HCT116 (cell line): ENCODE data around the gene SUPV3L1. TPM values are rescaled to one million over a fixed set of nuclear protein-coding genes. Genes with fewer than 3 reads are reported as not detected.

Experiments
- ATAC-seq: fragments of 200-7000 bp; cut with Tn5 transposase; 2 replicates; pipeline ENCODE4 v1.9.1; 2020; ENCODE audit warnings: mild to moderate bottlenecking, moderate library complexity
- BruUV-seq: library from RNA; stranded (reverse); fragments of 400-500 nt; replicated peaks from 2 replicates; lab custom pipeline; 2021; lab: Mats Ljungman, UMichigan
- CTCF ChIA-PET: fragments of 300-600 bp; sonication (Branson Sonifier 250); formaldehyde crosslinking; loops from one replicate; lab custom pipeline; 2021; ENCODE audit warnings: antibody characterized with exemption; lab: Charles Lee
- POLR2A ChIA-PET: fragments of 300-600, 350-600 bp; sonication (Branson Sonifier 250); formaldehyde crosslinking; loops from one replicate; lab custom pipeline; 2021; ENCODE audit warnings: antibody characterized with exemption; lab: Charles Lee
- RAD21 ChIA-PET, 2 experiments: fragments of 300-600 bp; sonication (Branson Sonifier 250); formaldehyde crosslinking; loops; one replicate each; lab custom pipeline; 2023; ENCODE audit warnings: low total read pairs in 2 of 2; ENCODE audit not compliant: uncharacterized antibody in 2 of 2, unreplicated experiment in 2 of 2, low non-redundant PET in 1 of 2; lab: Charles Lee
- DNase-seq: peaks from one replicate; pipeline ENCODE4 v3.0.0-alpha.2; 2010; ENCODE audit warnings: low read depth, low spot score
- H2AFZ ChIP-seq: fragments of 200-600 bp; shearing (Covaris generic), sonication (generic); 2 replicates; pipeline ENCODE4 v1.6.1; 2017; ENCODE audit warnings: low read depth, mixed run types, mixed read lengths, antibody characterized with exemption, low read length; ENCODE audit not compliant: poor library complexity, severe bottlenecking
- H3K27ac ChIP-seq: 2 replicates; pipeline ENCODE4 v1.5.1; 2012; ENCODE audit warnings: low read depth, low read length
- H3K27me3 ChIP-seq: fragments of 200-600 bp; sonication (generic); 2 replicates; pipeline ENCODE4 v1.6.1; 2016; ENCODE audit warnings: mixed run types, low read length, mixed read lengths; ENCODE audit not compliant: insufficient read depth
- H3K36me3 ChIP-seq, 2 experiments: fragments of 200-500 bp in 1 of 2; fragments of 200-600 bp in 1 of 2; sonication (Bioruptor generic) in 1 of 2; sonication (generic) in 1 of 2; 2 replicates each; pipeline versions ENCODE4 v1.5.1 to v1.6.1; 2014 to 2016; ENCODE audit warnings: low read length in 2 of 2, inconsistent platforms in 1 of 2, mixed read lengths in 1 of 2, mixed run types in 1 of 2; ENCODE audit not compliant: insufficient read depth in 2 of 2, control insufficient read depth in 1 of 2
- H3K4me1 ChIP-seq, 2 experiments: fragments of 200-600 bp in 1 of 2; sonication (generic) in 1 of 2; 2 replicates each; pipeline versions ENCODE4 v1.5.1 to v1.6.1; 2012 to 2017; ENCODE audit warnings: low read length in 2 of 2, inconsistent platforms in 1 of 2, mild to moderate bottlenecking in 1 of 2, mixed read lengths in 1 of 2, mixed run types in 1 of 2, moderate library complexity in 1 of 2; ENCODE audit not compliant: insufficient read depth in 2 of 2, control insufficient read depth in 1 of 2
- H3K4me2 ChIP-seq: fragments of 200-600 bp; sonication (generic); 2 replicates; pipeline ENCODE4 v1.6.1; 2017; ENCODE audit warnings: mixed run types, low read length, mixed read lengths
- H3K4me3 ChIP-seq, 2 experiments: fragments of 200-600 bp in 1 of 2; sonication (generic) in 1 of 2; replicated peaks in 1 of 2; 2 replicates each; pipeline ENCODE4 v1.5.1; 2011 to 2016; ENCODE audit warnings: low read length in 2 of 2, control low read depth in 1 of 2, low read depth in 1 of 2, mild to moderate bottlenecking in 1 of 2, mixed read lengths in 1 of 2, mixed run types in 1 of 2
- H3K79me2 ChIP-seq: fragments of 200-600 bp; sonication (generic); 2 replicates; pipeline ENCODE4 v1.6.1; 2017; ENCODE audit warnings: mild to moderate bottlenecking, mixed run types, low read length, moderate library complexity, mixed read lengths; ENCODE audit not compliant: insufficient read depth
- H3K9ac ChIP-seq: fragments of 200-600 bp; sonication (generic); 2 replicates; pipeline ENCODE4 v1.6.1; 2016; ENCODE audit warnings: low read length, mixed read lengths
- H3K9me2 ChIP-seq: fragments of 200-600 bp; sonication (generic), shearing (Covaris generic); 2 replicates; pipeline ENCODE4 v1.6.1; 2017; ENCODE audit warnings: mixed run types, mild to moderate bottlenecking, moderate library complexity; ENCODE audit not compliant: insufficient read depth
- H3K9me3 ChIP-seq, 2 experiments: fragments of 200-500 bp in 1 of 2; fragments of 200-600 bp in 1 of 2; sonication (Bioruptor generic) in 1 of 2; sonication (generic) in 1 of 2; 2 replicates each; pipeline ENCODE4 v1.6.1; 2014 to 2017; ENCODE audit warnings: low read length in 2 of 2, mixed read lengths in 2 of 2, inconsistent platforms in 1 of 2, low read depth in 1 of 2, mild to moderate bottlenecking in 1 of 2, mixed run types in 1 of 2, moderate library complexity in 1 of 2; ENCODE audit not compliant: control insufficient read depth in 1 of 2, insufficient read depth in 1 of 2
- H4K20me1 ChIP-seq: fragments of 200-600 bp; sonication (generic), shearing (Covaris generic); 2 replicates; pipeline ENCODE4 v1.6.1; 2017; ENCODE audit warnings: mixed run types, mild to moderate bottlenecking, moderate library complexity; ENCODE audit not compliant: insufficient read depth
- CBX3 ChIP-seq: IDR thresholded peaks from 2 replicates; pipeline ENCODE4 v1.6.1; 2012; ENCODE audit warnings: low read depth
- CEBPB ChIP-seq: IDR thresholded peaks from 2 replicates; pipeline ENCODE4 v1.6.1; 2012; ENCODE audit warnings: low read depth
- EGR1 ChIP-seq: IDR thresholded peaks from 2 replicates; pipeline ENCODE4 v1.6.1; 2012; ENCODE audit warnings: low read depth
- ELF1 ChIP-seq: IDR thresholded peaks from 2 replicates; pipeline ENCODE4 v1.6.1; 2012; ENCODE audit warnings: low read depth, borderline replicate concordance
- EZH2phosphoT487 ChIP-seq: fragments of 200-600 bp; IDR thresholded peaks from 2 replicates; pipeline ENCODE4 v1.6.1; 2018; ENCODE audit warnings: antibody characterized with exemption, borderline replicate concordance
- FOSL1 ChIP-seq: IDR thresholded peaks from 2 replicates; pipeline ENCODE4 v1.6.1; 2012; ENCODE audit warnings: low read depth
- POLR2A ChIP-seq: IDR thresholded peaks from 2 replicates; pipeline ENCODE4 v1.7.0; 2011; ENCODE audit warnings: borderline replicate concordance; ENCODE audit not compliant: insufficient read depth, insufficient read length; ENCODE audit errors: extremely low read depth
- RAD21 ChIP-seq: IDR thresholded peaks from 2 replicates; pipeline ENCODE4 v1.6.1; 2012; ENCODE audit warnings: low read depth, mild to moderate bottlenecking
- SIN3A ChIP-seq: IDR thresholded peaks from 2 replicates; pipeline ENCODE4 v1.6.1; 2012; ENCODE audit warnings: low read depth
- SP1 ChIP-seq: IDR thresholded peaks from 2 replicates; pipeline ENCODE4 v1.6.1; 2012; ENCODE audit warnings: low read depth
- SRF ChIP-seq: IDR thresholded peaks from 2 replicates; pipeline ENCODE4 v1.6.1; 2012; ENCODE audit warnings: low read depth
- TCF7L2 ChIP-seq: IDR thresholded peaks from 2 replicates; pipeline ENCODE4 v1.7.0; 2011; ENCODE audit warnings: borderline replicate concordance, inconsistent platforms; ENCODE audit not compliant: insufficient read depth, insufficient read length; ENCODE audit errors: extremely low read depth
- ZNF274 ChIP-seq: fragments of 200-500 bp; sonication (Bioruptor generic); IDR thresholded peaks from 2 replicates; pipeline ENCODE4 v1.6.1; 2014; ENCODE audit warnings: mild to moderate bottlenecking, low read depth, low read length, inconsistent platforms
- intact Hi-C: fragments of 100-400 bp; cut with micrococcal nuclease; formaldehyde crosslinking; loops from 2 replicates; pipeline ENCODE4 v1.10.0; 2022
- total RNA-seq: library from RNA; stranded (reverse); gene quantifications from one replicate; pipeline ENCODE4 v1.2.1, GENCODE V29; 2021; ENCODE audit not compliant: unreplicated experiment
- TF ChIP-seq, protein P1 (sequence below): IDR thresholded peaks from 2 replicates; pipeline ENCODE4 v1.6.1; 2012; ENCODE audit warnings: low read depth
- TF ChIP-seq, protein P2 (sequence below): IDR thresholded peaks from 2 replicates; pipeline ENCODE4 v1.6.1; 2012
- TF ChIP-seq, protein P3 (sequence below): IDR thresholded peaks from 2 replicates; pipeline ENCODE4 v1.6.1; 2012
- TF ChIP-seq, protein P4 (sequence below): IDR thresholded peaks from 2 replicates; pipeline ENCODE4 v1.6.1; 2011; ENCODE audit warnings: mild to moderate bottlenecking, low read length, moderate library complexity; ENCODE audit not compliant: insufficient replicate concordance; ENCODE audit errors: extremely low read depth
- TF ChIP-seq, protein P5 (sequence below), 3 experiments: fragments of 200-600 bp in 1 of 3; sonication (generic) in 1 of 3; IDR thresholded peaks in 2 of 3; conservative IDR thresholded peaks in 1 of 3; 2 replicates each; pipeline ENCODE4 v1.5.1; 2012 to 2017; ENCODE audit warnings: low read depth in 2 of 3, low read length in 2 of 3, antibody characterized with exemption in 1 of 3, borderline replicate concordance in 1 of 3, control low read depth in 1 of 3, mild to moderate bottlenecking in 1 of 3, mixed read lengths in 1 of 3, mixed run types in 1 of 3, moderate library complexity in 1 of 3; ENCODE audit not compliant: insufficient read depth in 1 of 3

SUPV3L1 gene
- total RNA-seq, 1 experiment from 2014 or later, result 59.7 TPM

DNA sequence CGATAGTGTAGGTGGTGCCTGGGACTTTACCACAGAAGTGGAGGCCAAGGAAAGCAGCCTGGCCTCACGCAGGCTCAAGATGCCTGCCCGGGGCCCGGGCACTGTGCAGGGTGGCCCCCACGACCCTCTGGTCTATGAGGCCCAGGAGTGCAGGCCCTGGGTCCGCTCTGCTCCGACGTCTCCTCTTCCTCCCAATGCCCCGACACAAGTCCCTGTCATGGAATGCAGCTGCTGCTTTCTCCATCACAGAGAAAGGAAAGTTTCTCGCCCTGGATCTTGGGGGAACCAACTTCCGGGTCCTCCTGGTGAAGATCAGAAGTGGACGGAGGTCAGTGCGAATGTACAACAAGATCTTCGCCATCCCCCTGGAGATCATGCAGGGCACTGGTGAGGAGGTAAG lies 70.0 kb downstream of the SUPV3L1 start:
- H3K4me3 ChIP-seq, result no peak overlapping the region
- H2AFZ ChIP-seq, result no peak overlapping the region
- H3K27ac ChIP-seq, result no peak overlapping the region
- POLR2A ChIA-PET, result no interaction called here
- RAD21 ChIA-PET, result no interaction called here
- intact Hi-C loops, result no loop called here
- H3K79me2 ChIP-seq, result no peaks in the 10 kb centered on the region
- no peak overlapping the region for H3K4me2 ChIP-seq
- CTCF ChIA-PET, result no interaction called here
- no peak for DNase-seq
- H4K20me1 ChIP-seq, result no peaks in the 10 kb centered on the region
- no peaks in the 10 kb centered on the region for H3K9me3 ChIP-seq
- no peak for ATAC-seq
- no TSS peak for BruUV-seq
- no peaks in the 10 kb centered on the region for H3K27me3 ChIP-seq
- no peak overlapping the region for H3K9ac ChIP-seq
- H3K36me3 ChIP-seq, result no peaks in the 10 kb centered on the region
- TF ChIP-seq EZH2phosphoT487 (no peak), TCF7L2 (no peak), RAD21 (no peak), SP1 (no peak), ZNF274 (no peak), FOSL1 (no peak), EGR1 (no peak), CBX3 (no peak), ELF1 (no peak), SRF (no peak), POLR2A (no peak), CEBPB (no peak), SIN3A (no peak)
- TF ChIP-seq, protein P1, sequence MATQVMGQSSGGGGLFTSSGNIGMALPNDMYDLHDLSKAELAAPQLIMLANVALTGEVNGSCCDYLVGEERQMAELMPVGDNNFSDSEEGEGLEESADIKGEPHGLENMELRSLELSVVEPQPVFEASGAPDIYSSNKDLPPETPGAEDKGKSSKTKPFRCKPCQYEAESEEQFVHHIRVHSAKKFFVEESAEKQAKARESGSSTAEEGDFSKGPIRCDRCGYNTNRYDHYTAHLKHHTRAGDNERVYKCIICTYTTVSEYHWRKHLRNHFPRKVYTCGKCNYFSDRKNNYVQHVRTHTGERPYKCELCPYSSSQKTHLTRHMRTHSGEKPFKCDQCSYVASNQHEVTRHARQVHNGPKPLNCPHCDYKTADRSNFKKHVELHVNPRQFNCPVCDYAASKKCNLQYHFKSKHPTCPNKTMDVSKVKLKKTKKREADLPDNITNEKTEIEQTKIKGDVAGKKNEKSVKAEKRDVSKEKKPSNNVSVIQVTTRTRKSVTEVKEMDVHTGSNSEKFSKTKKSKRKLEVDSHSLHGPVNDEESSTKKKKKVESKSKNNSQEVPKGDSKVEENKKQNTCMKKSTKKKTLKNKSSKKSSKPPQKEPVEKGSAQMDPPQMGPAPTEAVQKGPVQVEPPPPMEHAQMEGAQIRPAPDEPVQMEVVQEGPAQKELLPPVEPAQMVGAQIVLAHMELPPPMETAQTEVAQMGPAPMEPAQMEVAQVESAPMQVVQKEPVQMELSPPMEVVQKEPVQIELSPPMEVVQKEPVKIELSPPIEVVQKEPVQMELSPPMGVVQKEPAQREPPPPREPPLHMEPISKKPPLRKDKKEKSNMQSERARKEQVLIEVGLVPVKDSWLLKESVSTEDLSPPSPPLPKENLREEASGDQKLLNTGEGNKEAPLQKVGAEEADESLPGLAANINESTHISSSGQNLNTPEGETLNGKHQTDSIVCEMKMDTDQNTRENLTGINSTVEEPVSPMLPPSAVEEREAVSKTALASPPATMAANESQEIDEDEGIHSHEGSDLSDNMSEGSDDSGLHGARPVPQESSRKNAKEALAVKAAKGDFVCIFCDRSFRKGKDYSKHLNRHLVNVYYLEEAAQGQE, result no peak
- TF ChIP-seq, protein P2, sequence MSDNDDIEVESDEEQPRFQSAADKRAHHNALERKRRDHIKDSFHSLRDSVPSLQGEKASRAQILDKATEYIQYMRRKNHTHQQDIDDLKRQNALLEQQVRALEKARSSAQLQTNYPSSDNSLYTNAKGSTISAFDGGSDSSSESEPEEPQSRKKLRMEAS, result no peak
- TF ChIP-seq, protein P3, sequence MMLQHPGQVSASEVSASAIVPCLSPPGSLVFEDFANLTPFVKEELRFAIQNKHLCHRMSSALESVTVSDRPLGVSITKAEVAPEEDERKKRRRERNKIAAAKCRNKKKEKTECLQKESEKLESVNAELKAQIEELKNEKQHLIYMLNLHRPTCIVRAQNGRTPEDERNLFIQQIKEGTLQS, result no peak
- TF ChIP-seq, protein P4, sequence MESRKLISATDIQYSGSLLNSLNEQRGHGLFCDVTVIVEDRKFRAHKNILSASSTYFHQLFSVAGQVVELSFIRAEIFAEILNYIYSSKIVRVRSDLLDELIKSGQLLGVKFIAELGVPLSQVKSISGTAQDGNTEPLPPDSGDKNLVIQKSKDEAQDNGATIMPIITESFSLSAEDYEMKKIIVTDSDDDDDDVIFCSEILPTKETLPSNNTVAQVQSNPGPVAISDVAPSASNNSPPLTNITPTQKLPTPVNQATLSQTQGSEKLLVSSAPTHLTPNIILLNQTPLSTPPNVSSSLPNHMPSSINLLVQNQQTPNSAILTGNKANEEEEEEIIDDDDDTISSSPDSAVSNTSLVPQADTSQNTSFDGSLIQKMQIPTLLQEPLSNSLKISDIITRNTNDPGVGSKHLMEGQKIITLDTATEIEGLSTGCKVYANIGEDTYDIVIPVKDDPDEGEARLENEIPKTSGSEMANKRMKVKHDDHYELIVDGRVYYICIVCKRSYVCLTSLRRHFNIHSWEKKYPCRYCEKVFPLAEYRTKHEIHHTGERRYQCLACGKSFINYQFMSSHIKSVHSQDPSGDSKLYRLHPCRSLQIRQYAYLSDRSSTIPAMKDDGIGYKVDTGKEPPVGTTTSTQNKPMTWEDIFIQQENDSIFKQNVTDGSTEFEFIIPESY, result no peak
- TF ChIP-seq, protein P5, sequence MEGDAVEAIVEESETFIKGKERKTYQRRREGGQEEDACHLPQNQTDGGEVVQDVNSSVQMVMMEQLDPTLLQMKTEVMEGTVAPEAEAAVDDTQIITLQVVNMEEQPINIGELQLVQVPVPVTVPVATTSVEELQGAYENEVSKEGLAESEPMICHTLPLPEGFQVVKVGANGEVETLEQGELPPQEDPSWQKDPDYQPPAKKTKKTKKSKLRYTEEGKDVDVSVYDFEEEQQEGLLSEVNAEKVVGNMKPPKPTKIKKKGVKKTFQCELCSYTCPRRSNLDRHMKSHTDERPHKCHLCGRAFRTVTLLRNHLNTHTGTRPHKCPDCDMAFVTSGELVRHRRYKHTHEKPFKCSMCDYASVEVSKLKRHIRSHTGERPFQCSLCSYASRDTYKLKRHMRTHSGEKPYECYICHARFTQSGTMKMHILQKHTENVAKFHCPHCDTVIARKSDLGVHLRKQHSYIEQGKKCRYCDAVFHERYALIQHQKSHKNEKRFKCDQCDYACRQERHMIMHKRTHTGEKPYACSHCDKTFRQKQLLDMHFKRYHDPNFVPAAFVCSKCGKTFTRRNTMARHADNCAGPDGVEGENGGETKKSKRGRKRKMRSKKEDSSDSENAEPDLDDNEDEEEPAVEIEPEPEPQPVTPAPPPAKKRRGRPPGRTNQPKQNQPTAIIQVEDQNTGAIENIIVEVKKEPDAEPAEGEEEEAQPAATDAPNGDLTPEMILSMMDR (IDR thresholded peaks at IDR 0.05 in 2 of 3, conservative IDR thresholded peaks at IDR 0.05 in 1 of 3; ENCODE audit: borderline replicate concordance in 1 of 3, insufficient read depth in 1 of 3, low read depth in 2 of 3, low read length in 2 of 3), result no peak
- H3K4me1 ChIP-seq, result no peaks in the 10 kb centered on the region
- no peaks in the 10 kb centered on the region for H3K9me2 ChIP-seq
